OCI-LY1 (cell line): ENCODE data around the gene PLEKHA7.

Experiments used
- H2AFZ ChIP-seq: fragments of 200-600 bp; sonication (generic), shearing (Covaris generic); 2 replicates; pipeline ENCODE4 v1.6.0; 2014; ENCODE audit warnings: antibody characterized with exemption, mild to moderate bottlenecking, low read length
- H3F3A ChIP-seq: fragments of 200-600 bp; sonication (generic), shearing (Covaris generic); 2 replicates; pipeline ENCODE4 v1.6.0; 2014; ENCODE audit warnings: mild to moderate bottlenecking, antibody characterized with exemption, low read length, moderate library complexity; ENCODE audit not compliant: insufficient read depth
- H3K27ac ChIP-seq: fragments of 200-600 bp; sonication (generic); 2 replicates; pipeline ENCODE4 v1.5.1; 2014; ENCODE audit warnings: low read length, mixed run types, mild to moderate bottlenecking, low read depth; ENCODE audit not compliant: poor library complexity, severe bottlenecking
- H3K27me3 ChIP-seq: fragments of 200-600 bp; sonication (generic); 2 replicates; pipeline ENCODE4 v1.6.0; 2014; ENCODE audit warnings: antibody characterized with exemption, mild to moderate bottlenecking, low read length, moderate library complexity; ENCODE audit not compliant: insufficient read depth
- H3K36me3 ChIP-seq: fragments of 200-600 bp; sonication (generic); 2 replicates; pipeline ENCODE4 v1.6.1; 2014; ENCODE audit warnings: mild to moderate bottlenecking, antibody characterized with exemption, low read length, moderate library complexity, mixed read lengths; ENCODE audit not compliant: insufficient read depth
- H3K4me1 ChIP-seq: fragments of 200-600 bp; sonication (generic); 2 replicates; pipeline ENCODE4 v1.5.1; 2014; ENCODE audit warnings: mild to moderate bottlenecking, low read length, moderate library complexity; ENCODE audit not compliant: insufficient read depth, severe bottlenecking
- H3K4me2 ChIP-seq: fragments of 200-600 bp; sonication (generic), shearing (Covaris generic); 2 replicates; pipeline ENCODE4 v1.6.1; 2014; ENCODE audit warnings: low read length
- H3K4me3 ChIP-seq: fragments of 200-600 bp; sonication (generic); 2 replicates; pipeline ENCODE4 v1.5.1; 2014; ENCODE audit warnings: low read length, low read depth, mild to moderate bottlenecking, mixed read lengths; ENCODE audit not compliant: poor library complexity, severe bottlenecking
- H3K79me2 ChIP-seq: fragments of 200-600 bp; shearing (Covaris generic); 2 replicates; pipeline ENCODE4 v1.6.1; 2016; ENCODE audit warnings: mixed run types, low read length, mixed read lengths; ENCODE audit not compliant: insufficient read depth
- H3K9ac ChIP-seq: fragments of 200-600 bp; sonication (generic), shearing (Covaris generic); 2 replicates; pipeline ENCODE4 v1.6.1; 2014; ENCODE audit warnings: mild to moderate bottlenecking, low read length, mixed read lengths
- H3K9me2 ChIP-seq: fragments of 200-600 bp; sonication (generic), shearing (Covaris generic); 2 replicates; pipeline ENCODE4 v1.6.1; 2014; ENCODE audit warnings: low read depth, mild to moderate bottlenecking, low read length, mixed read lengths
- H3K9me3 ChIP-seq: fragments of 200-600 bp; shearing (Covaris generic); 2 replicates; pipeline ENCODE4 v1.6.1; 2014; ENCODE audit warnings: low read length, mixed read lengths
- H4K20me1 ChIP-seq: fragments of 200-600 bp; sonication (generic), shearing (Covaris generic); 2 replicates; pipeline ENCODE4 v1.6.0; 2016; ENCODE audit warnings: mild to moderate bottlenecking, low read length; ENCODE audit not compliant: insufficient read depth
- EZH2 ChIP-seq: fragments of 200-600 bp; sonication (generic), shearing (Covaris generic); IDR thresholded peaks from 2 replicates; pipeline ENCODE4 v1.8.0; 2017; ENCODE audit warnings: borderline replicate concordance, mixed run types, mild to moderate bottlenecking, antibody characterized with exemption, low read length, moderate library complexity, mixed read lengths
- TF ChIP-seq, protein P1 (sequence below): fragments of 200-600 bp; sonication (generic), shearing (Covaris generic); IDR thresholded peaks from 2 replicates; pipeline ENCODE4 v1.5.1; 2017; ENCODE audit warnings: mild to moderate bottlenecking, antibody characterized with exemption, low read length, moderate library complexity, mixed read lengths

PLEKHA7 gene

DNA sequence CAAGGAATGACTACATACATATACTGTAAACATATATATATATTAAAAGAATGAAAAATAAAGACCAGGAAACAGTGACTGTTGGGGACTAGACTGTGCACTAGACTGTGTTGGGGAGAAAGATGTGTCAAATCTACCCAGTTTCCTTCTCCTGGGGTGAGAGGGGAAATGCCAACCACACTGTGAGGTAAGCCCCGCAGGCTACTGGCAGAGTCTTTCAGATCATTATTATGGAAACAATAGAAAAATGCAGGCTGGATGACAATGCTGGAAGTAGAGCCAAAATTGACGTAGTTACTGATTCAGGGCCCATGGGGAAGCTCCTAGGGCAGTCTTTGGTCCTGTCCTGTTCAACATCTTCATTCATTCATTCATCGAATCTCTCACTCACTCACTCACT is 174.4 kb downstream of the PLEKHA7 start:
- H2AFZ ChIP-seq = no peak overlapping the region
- no peaks in the 10 kb centered on the region for H3K9me3 ChIP-seq
- no peaks in the 10 kb centered on the region for H3K36me3 ChIP-seq
- H3K4me1 ChIP-seq = no peaks in the 10 kb centered on the region
- no peaks in the 10 kb centered on the region for H3F3A ChIP-seq
- H3K27me3 ChIP-seq = no peaks in the 10 kb centered on the region; the same call in 1 of the 2 replicates
- no peak overlapping the region for H3K27ac ChIP-seq
- no peaks in the 10 kb centered on the region for H4K20me1 ChIP-seq
- TF ChIP-seq, protein P1, sequence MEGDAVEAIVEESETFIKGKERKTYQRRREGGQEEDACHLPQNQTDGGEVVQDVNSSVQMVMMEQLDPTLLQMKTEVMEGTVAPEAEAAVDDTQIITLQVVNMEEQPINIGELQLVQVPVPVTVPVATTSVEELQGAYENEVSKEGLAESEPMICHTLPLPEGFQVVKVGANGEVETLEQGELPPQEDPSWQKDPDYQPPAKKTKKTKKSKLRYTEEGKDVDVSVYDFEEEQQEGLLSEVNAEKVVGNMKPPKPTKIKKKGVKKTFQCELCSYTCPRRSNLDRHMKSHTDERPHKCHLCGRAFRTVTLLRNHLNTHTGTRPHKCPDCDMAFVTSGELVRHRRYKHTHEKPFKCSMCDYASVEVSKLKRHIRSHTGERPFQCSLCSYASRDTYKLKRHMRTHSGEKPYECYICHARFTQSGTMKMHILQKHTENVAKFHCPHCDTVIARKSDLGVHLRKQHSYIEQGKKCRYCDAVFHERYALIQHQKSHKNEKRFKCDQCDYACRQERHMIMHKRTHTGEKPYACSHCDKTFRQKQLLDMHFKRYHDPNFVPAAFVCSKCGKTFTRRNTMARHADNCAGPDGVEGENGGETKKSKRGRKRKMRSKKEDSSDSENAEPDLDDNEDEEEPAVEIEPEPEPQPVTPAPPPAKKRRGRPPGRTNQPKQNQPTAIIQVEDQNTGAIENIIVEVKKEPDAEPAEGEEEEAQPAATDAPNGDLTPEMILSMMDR = no peak
- no peak for TF ChIP-seq EZH2
- no peak overlapping the region for H3K4me3 ChIP-seq
- H3K9me2 ChIP-seq = no peaks in the 10 kb centered on the region
- H3K79me2 ChIP-seq = no peaks in the 10 kb centered on the region
- no peak overlapping the region for H3K9ac ChIP-seq
- no peak overlapping the region for H3K4me2 ChIP-seq

DNA sequence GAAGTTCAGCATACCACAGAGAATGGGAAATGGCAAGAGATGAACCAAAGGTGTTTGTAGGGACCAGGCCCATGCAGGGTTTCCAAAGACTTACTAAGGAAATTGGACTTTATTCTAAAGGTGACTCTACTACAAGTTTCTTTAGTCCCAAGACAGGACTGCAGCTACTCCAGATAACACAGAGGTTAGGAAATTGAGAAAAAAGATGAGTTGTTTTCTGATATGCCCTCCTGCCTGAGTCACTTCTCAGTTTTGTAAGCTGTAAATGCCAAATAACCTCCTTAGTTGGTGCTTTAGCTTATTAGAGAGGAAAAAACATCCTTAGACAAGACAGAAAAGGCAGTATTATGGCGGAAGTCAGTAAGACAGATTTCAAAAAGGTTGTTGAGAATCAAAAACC is 179.8 kb downstream of the PLEKHA7 start:
- TF ChIP-seq EZH2 = no peak
- TF ChIP-seq, protein P1 = no peak
- H3K4me2 ChIP-seq = no peak overlapping the region
- H3F3A ChIP-seq = no peaks in the 10 kb centered on the region
- no peak overlapping the region for H3K27ac ChIP-seq
- H3K4me3 ChIP-seq = no peak overlapping the region
- no peaks in the 10 kb centered on the region for H3K4me1 ChIP-seq
- no peaks in the 10 kb centered on the region for H3K79me2 ChIP-seq
- no peaks in the 10 kb centered on the region; the same call in 1 of the 2 replicates for H3K27me3 ChIP-seq
- H3K9me3 ChIP-seq = no peaks in the 10 kb centered on the region
- no peaks in the 10 kb centered on the region for H4K20me1 ChIP-seq
- no peaks in the 10 kb centered on the region for H3K9me2 ChIP-seq
- no peak overlapping the region for H2AFZ ChIP-seq
- H3K9ac ChIP-seq = no peak overlapping the region
- H3K36me3 ChIP-seq = no peaks in the 10 kb centered on the region

DNA sequence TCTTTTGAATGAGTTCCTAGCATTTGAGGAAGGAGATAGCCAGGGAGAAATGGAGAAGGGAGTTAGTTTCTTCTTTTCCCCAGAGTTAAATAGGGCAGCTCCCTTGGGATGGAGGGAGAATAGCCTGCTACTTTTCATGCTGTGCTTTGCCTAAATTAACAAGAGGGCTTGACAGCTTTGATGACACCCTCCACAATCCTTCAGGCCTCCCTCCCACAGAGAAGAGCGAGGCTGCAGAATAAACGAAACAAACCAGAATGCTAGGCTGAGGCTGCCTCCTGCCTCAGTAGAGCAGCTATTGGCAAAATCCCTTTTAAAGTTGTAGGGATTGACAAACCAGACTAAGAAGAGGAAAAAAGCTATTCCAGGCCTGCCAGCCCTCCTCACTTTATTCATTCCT is 181.2 kb downstream of the PLEKHA7 start:
- Histone ChIP-seq H3K9me3 (no peaks in the 10 kb centered on the region), H3K27ac (no peak overlapping the region), H3K4me1 (no peaks in the 10 kb centered on the region), H3K4me2 (no peak overlapping the region), H2AFZ (no peak overlapping the region), H3F3A (no peaks in the 10 kb centered on the region), H3K4me3 (no peak overlapping the region), H3K9me2 (no peaks in the 10 kb centered on the region), H3K27me3 (no peaks in the 10 kb centered on the region; the same call in 1 of the 2 replicates), H3K9ac (no peak overlapping the region), H3K36me3 (no peaks in the 10 kb centered on the region), H4K20me1 (no peaks in the 10 kb centered on the region), H3K79me2 (no peaks in the 10 kb centered on the region)
- TF ChIP-seq, protein P1 = no peak
- TF ChIP-seq EZH2 = no peak
